OCI-LY3 (cell line): ENCODE results near the gene LXN.
A peak's percentile ranks its signal among the peaks of the same experiment; 100 is the strongest.

ENCODE experiments used
- H2AFZ ChIP-seq: fragments of 200-600, 300-600 bp; shearing (Covaris generic); 2 replicates; pipeline ENCODE4 v1.6.0; 2014; ENCODE audit warnings: antibody characterized with exemption, low read depth, low read length
- H3K27ac ChIP-seq: fragments of 200-600, 300-600 bp; sonication (generic); 2 replicates; pipeline ENCODE4 v1.5.1; 2014; ENCODE audit warnings: mild to moderate bottlenecking, low read length, moderate library complexity, mixed read lengths
- H3K27me3 ChIP-seq: fragments of 200-600, 300-600 bp; sonication (generic); 2 replicates; pipeline ENCODE4 v1.6.1; 2014; ENCODE audit warnings: low read depth, low read length, mixed read lengths
- H3K36me3 ChIP-seq: fragments of 200-600, 300-600 bp; sonication (generic); replicated peaks from 2 replicates; pipeline ENCODE3; 2014; ENCODE audit warnings: low read depth, low read length, mixed read lengths
- H3K4me1 ChIP-seq: fragments of 300-600, 200-600 bp; sonication (generic); 2 replicates; pipeline ENCODE4 v1.6.1; 2014; ENCODE audit warnings: low read length, mixed read lengths
- H3K4me2 ChIP-seq: fragments of 200-600, 300-600 bp; sonication (generic); 2 replicates; pipeline ENCODE4 v1.6.1; 2014; ENCODE audit warnings: low read length, mixed read lengths
- H3K4me3 ChIP-seq: fragments of 300-600, 200-600 bp; sonication (generic); 2 replicates; pipeline ENCODE4 v1.5.1; 2014; ENCODE audit warnings: antibody characterized with exemption, mild to moderate bottlenecking, low read length, moderate library complexity
- H3K79me2 ChIP-seq: fragments of 300-600, 200-600 bp; shearing (Covaris generic); 2 replicates; pipeline ENCODE4 v1.6.1; 2014; ENCODE audit warnings: mild to moderate bottlenecking, low read length, mixed read lengths
- H3K9ac ChIP-seq: fragments of 300-600, 200-600 bp; shearing (Covaris generic); 2 replicates; pipeline ENCODE4 v1.6.0; 2014; ENCODE audit warnings: mild to moderate bottlenecking, low read length, moderate library complexity
- H3K9me3 ChIP-seq: fragments of 200-600, 300-600 bp; shearing (Covaris generic); 2 replicates; pipeline ENCODE4 v1.6.1; 2014; ENCODE audit warnings: low read length, mixed read lengths; ENCODE audit not compliant: insufficient read depth
- H4K20me1 ChIP-seq: fragments of 200-600, 300-600 bp; sonication (generic); 2 replicates; pipeline ENCODE4 v1.6.1; 2016; ENCODE audit warnings: low read length, mixed read lengths; ENCODE audit not compliant: insufficient read depth
- EZH2phosphoT487 ChIP-seq: fragments of 200-600 bp; shearing (Covaris generic); IDR thresholded peaks from 2 replicates; pipeline ENCODE4 v1.6.1; 2018; ENCODE audit warnings: antibody characterized with exemption, mixed run types, low read depth
- TF ChIP-seq, protein P1 (sequence below): fragments of 200-600, 300-600 bp; sonication (generic); IDR thresholded peaks from 2 replicates; pipeline ENCODE4 v1.5.1; 2014; ENCODE audit warnings: antibody characterized with exemption, low read length, low read depth

The LXN gene

GRCh38 chr3:158663246-158663645 is 9.2 kb downstream of the LXN start:
- H3K36me3 ChIP-seq, result peaks cover 31% of the 10 kb centered on the region

DNA sequence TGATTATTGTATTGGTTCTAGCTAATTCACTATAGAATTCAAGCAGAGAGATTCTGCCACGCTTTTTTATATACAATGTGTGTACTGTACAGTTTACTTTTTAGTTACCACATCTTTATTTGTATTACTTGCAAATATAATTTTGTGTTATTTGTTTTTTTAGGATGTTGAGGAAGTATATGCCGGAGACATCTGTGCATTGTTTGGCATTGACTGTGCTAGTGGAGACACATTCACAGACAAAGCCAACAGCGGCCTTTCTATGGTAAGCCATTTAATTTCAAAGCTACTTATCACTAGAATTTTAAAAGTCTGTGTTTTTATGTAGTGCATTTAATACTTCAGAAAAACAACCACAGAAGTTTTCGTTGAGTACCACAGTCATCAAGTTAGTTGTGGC is 11.7 kb downstream of the LXN start:
- H3K27me3 ChIP-seq, result no peaks in the 10 kb centered on the region

More at GRCh38 chr3:158663246-158663645, 9.2 kb downstream of the LXN start:
- TF ChIP-seq, protein P1, sequence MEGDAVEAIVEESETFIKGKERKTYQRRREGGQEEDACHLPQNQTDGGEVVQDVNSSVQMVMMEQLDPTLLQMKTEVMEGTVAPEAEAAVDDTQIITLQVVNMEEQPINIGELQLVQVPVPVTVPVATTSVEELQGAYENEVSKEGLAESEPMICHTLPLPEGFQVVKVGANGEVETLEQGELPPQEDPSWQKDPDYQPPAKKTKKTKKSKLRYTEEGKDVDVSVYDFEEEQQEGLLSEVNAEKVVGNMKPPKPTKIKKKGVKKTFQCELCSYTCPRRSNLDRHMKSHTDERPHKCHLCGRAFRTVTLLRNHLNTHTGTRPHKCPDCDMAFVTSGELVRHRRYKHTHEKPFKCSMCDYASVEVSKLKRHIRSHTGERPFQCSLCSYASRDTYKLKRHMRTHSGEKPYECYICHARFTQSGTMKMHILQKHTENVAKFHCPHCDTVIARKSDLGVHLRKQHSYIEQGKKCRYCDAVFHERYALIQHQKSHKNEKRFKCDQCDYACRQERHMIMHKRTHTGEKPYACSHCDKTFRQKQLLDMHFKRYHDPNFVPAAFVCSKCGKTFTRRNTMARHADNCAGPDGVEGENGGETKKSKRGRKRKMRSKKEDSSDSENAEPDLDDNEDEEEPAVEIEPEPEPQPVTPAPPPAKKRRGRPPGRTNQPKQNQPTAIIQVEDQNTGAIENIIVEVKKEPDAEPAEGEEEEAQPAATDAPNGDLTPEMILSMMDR, result no peak
- no peak for TF ChIP-seq EZH2phosphoT487
- Histone ChIP-seq H3K4me3 (no peak overlapping the region), H3K4me2 (no peak overlapping the region), H4K20me1 (no peaks in the 10 kb centered on the region), H3K9ac (no peak overlapping the region), H2AFZ (no peak overlapping the region), H3K27me3 (no peaks in the 10 kb centered on the region), H3K27ac (no peak overlapping the region), H3K79me2 (no peaks in the 10 kb centered on the region), H3K4me1 (no peaks in the 10 kb centered on the region), H3K9me3 (no peaks in the 10 kb centered on the region)

GRCh38 chr3:158659454-158660237 is 12.8 kb downstream of the LXN start:
- Histone ChIP-seq H2AFZ (no peak overlapping the region), H3K4me2 (no peak overlapping the region), H3K9ac (no peak overlapping the region), H3K27ac (no peak overlapping the region), H3K79me2 (no peaks in the 10 kb centered on the region), H3K4me1 (no peaks in the 10 kb centered on the region), H3K36me3 (peaks cover 31% of the 10 kb centered on the region), H4K20me1 (no peaks in the 10 kb centered on the region), H3K9me3 (no peaks in the 10 kb centered on the region), H3K4me3 (no peak overlapping the region), H3K27me3 (no peaks in the 10 kb centered on the region)
- TF ChIP-seq, protein P1, result peak; percentile 56
- no peak for TF ChIP-seq EZH2phosphoT487

More for the DNA sequence above, 11.7 kb downstream of the LXN start:
- no peak overlapping the region for H3K9ac ChIP-seq
- no peaks in the 10 kb centered on the region for H4K20me1 ChIP-seq
- no peaks in the 10 kb centered on the region for H3K9me3 ChIP-seq
- TF ChIP-seq EZH2phosphoT487, result no peak
- TF ChIP-seq, protein P1, result no peak
- peaks cover 30% of the 10 kb centered on the region for H3K36me3 ChIP-seq
- H2AFZ ChIP-seq, result no peak overlapping the region
- no peak overlapping the region for H3K4me3 ChIP-seq
- H3K27ac ChIP-seq, result no peak overlapping the region
- no peaks in the 10 kb centered on the region for H3K79me2 ChIP-seq
- H3K4me2 ChIP-seq, result no peak overlapping the region
- no peaks in the 10 kb centered on the region for H3K4me1 ChIP-seq

GRCh38 chr3:158658889-158659288 is 13.6 kb downstream of the LXN start:
- no peaks in the 10 kb centered on the region for H3K27me3 ChIP-seq
- H3K4me2 ChIP-seq, result no peak overlapping the region
- no peak overlapping the region for H3K9ac ChIP-seq
- H3K27ac ChIP-seq, result no peak overlapping the region
- peaks cover 29% of the 10 kb centered on the region for H3K36me3 ChIP-seq
- no peak for TF ChIP-seq EZH2phosphoT487
- TF ChIP-seq, protein P1, result no peak
- H3K79me2 ChIP-seq, result no peaks in the 10 kb centered on the region
- no peak overlapping the region for H2AFZ ChIP-seq
- no peak overlapping the region for H3K4me3 ChIP-seq
- H4K20me1 ChIP-seq, result no peaks in the 10 kb centered on the region
- no peaks in the 10 kb centered on the region for H3K4me1 ChIP-seq
- H3K9me3 ChIP-seq, result no peaks in the 10 kb centered on the region
